Esophagus squamous epithelium (tissue), 4 donors: ENCODE data around the gene CDC42SE1.

Experiments used
- CTCF ChIP-seq, 6 experiments: fragments of 450-650 bp in 4 of 6; fragments of 200-600 bp in 2 of 6; sonication (generic) in 2 of 6; IDR thresholded peaks; one replicate each; pipeline ENCODE4 v1.5.1; 2016 to 2019; ENCODE audit warnings: antibody characterized with exemption in 6 of 6, mild to moderate bottlenecking in 4 of 6, moderate library complexity in 4 of 6
- POLR2A ChIP-seq, 4 donors: fragments of 450-650 bp; IDR thresholded peaks; one replicate each; pipeline ENCODE4 v1.6.1; 2017; ENCODE audit warnings: antibody characterized with exemption in 4 of 4, mild to moderate bottlenecking in 4 of 4, moderate library complexity in 3 of 4

GRCh38 chr1:151002051-151002450 is 57.4 kb downstream of the CDC42SE1 start:
- TF ChIP-seq CTCF (IDR thresholded peaks at IDR 0.05): no peak
- no peak for TF ChIP-seq POLR2A (IDR thresholded peaks at IDR 0.05)
